GM21360 (cell line): ENCODE data around the gene TMEM245.

Experiments
- ATAC-seq: cut with Tn5 transposase; IDR thresholded peaks from one replicate; pipeline ENCODE4 v1.9.1; 2021; ENCODE audit warnings: mild to moderate bottlenecking, moderate library complexity; ENCODE audit not compliant: unreplicated experiment

TMEM245 gene

GRCh38 chr9:109031241-109031640 lies 88.5 kb downstream of the TMEM245 start:
- no peak for ATAC-seq

- no peak for ATAC-seq
These were observed 89.3 kb downstream of the TMEM245 start for GRCh38 chr9:109030426-109030825.

- ATAC-seq: no peak
These were observed 91.3 kb downstream of the TMEM245 start for GRCh38 chr9:109028457-109028856.

- no peak for ATAC-seq
These were observed 92.6 kb downstream of the TMEM245 start for GRCh38 chr9:109027176-109027575.

GRCh38 chr9:109026306-109026705 lies 93.4 kb downstream of the TMEM245 start:
- ATAC-seq: no peak

- no peak for ATAC-seq
These were observed 96.9 kb downstream of the TMEM245 start for GRCh38 chr9:109022873-109023272.

GRCh38 chr9:109020581-109021511 lies 98.9 kb downstream of the TMEM245 start:
- ATAC-seq: no peak

- no peak for ATAC-seq
These were observed 99.6 kb downstream of the TMEM245 start for GRCh38 chr9:109020113-109020512.

- ATAC-seq: no peak
These were observed 100.3 kb downstream of the TMEM245 start for GRCh38 chr9:109019420-109019819.

GRCh38 chr9:109017493-109017892 lies 102.3 kb downstream of the TMEM245 start:
- peak; percentile 33 for ATAC-seq

GRCh38 chr9:109017061-109017460 lies 102.7 kb downstream of the TMEM245 start:
- no peak for ATAC-seq

GRCh38 chr9:109016132-109016531 lies 103.6 kb downstream of the TMEM245 start:
- no peak for ATAC-seq

- no peak for ATAC-seq
These were observed 105.0 kb downstream of the TMEM245 start for GRCh38 chr9:109014608-109015280.

GRCh38 chr9:109013679-109014607 lies 105.8 kb downstream of the TMEM245 start:
- ATAC-seq: no peak

GRCh38 chr9:109012876-109013678 lies 106.7 kb downstream of the TMEM245 start, which contains the start of gene CTNNAL1:
Gene CTNNAL1, minus strand, starts transcription at chr9:109013499. Its CDS starts 57 bp downstream, at chr9:109013442.
- peak; percentile 56 for ATAC-seq

- ATAC-seq: peak; percentile 44
These were observed 107.5 kb downstream of the TMEM245 start for GRCh38 chr9:109012009-109012875.

GRCh38 chr9:109011231-109011671 lies 108.5 kb downstream of the TMEM245 start:
- ATAC-seq: no peak

GRCh38 chr9:109010746-109011145 lies 109.0 kb downstream of the TMEM245 start:
- peak; percentile 30 for ATAC-seq

GRCh38 chr9:109005678-109006077 lies 114.1 kb downstream of the TMEM245 start:
- ATAC-seq: no peak
